Astrocyte (in vitro differentiated cells and primary cell): ENCODE results near the gene KRT39. TPM values are rescaled to one million over a fixed set of nuclear protein-coding genes. Genes with fewer than 3 reads are reported as not detected.

ENCODE experiments used
- DNase-seq: peaks from one replicate; pipeline ENCODE4 v3.0.0-alpha.2; 2010; ENCODE audit warnings: low read depth
- FAIRE-seq: peaks from 2 replicates; lab custom pipeline; 2011; peaks lifted over from hg19 to GRCh38; lab: Jason Lieb, UNC
- H2AFZ ChIP-seq: 2 replicates; pipeline ENCODE4 v1.6.0; 2012; ENCODE audit warnings: low read depth, low read length, inconsistent platforms
- H3K27ac ChIP-seq: 2 replicates; pipeline ENCODE4 v1.5.1; 2011; ENCODE audit warnings: low read depth, low read length, inconsistent platforms
- H3K27me3 ChIP-seq: 2 replicates; pipeline ENCODE4 v1.6.0; 2011; ENCODE audit warnings: low read length, inconsistent platforms; ENCODE audit not compliant: insufficient read depth
- H3K36me3 ChIP-seq: 2 replicates; pipeline ENCODE4 v1.5.1; 2011; ENCODE audit warnings: low read length, inconsistent platforms; ENCODE audit not compliant: insufficient read depth
- H3K4me1 ChIP-seq: 2 replicates; pipeline ENCODE4 v1.5.1; 2011; ENCODE audit warnings: low read length, inconsistent platforms; ENCODE audit not compliant: insufficient read depth
- H3K4me2 ChIP-seq: 2 replicates; pipeline ENCODE4 v1.6.0; 2012; ENCODE audit warnings: low read length, inconsistent platforms
- H3K4me3 ChIP-seq: 2 replicates; pipeline ENCODE4 v1.5.1; 2011; ENCODE audit warnings: low read depth, mild to moderate bottlenecking, low read length, inconsistent platforms; ENCODE audit not compliant: insufficient read depth
- H3K79me2 ChIP-seq: 2 replicates; pipeline ENCODE4 v1.6.0; 2012; ENCODE audit warnings: mild to moderate bottlenecking, low read length, inconsistent platforms; ENCODE audit not compliant: insufficient read depth
- H3K9ac ChIP-seq: 2 replicates; pipeline ENCODE4 v1.6.0; 2012; ENCODE audit warnings: mild to moderate bottlenecking, low read length, inconsistent platforms
- H3K9me3 ChIP-seq: 2 replicates; pipeline ENCODE4 v1.5.1; 2012; ENCODE audit warnings: low read depth, mild to moderate bottlenecking, low read length, inconsistent platforms; ENCODE audit not compliant: insufficient read depth
- H4K20me1 ChIP-seq: 2 replicates; pipeline ENCODE4 v1.6.0; 2012; ENCODE audit warnings: low read length, inconsistent platforms; ENCODE audit not compliant: insufficient read depth
- H3K27ac Mint-ChIP-seq: one replicate; pipeline ENCODE4 v1.8.0; 2021; ENCODE audit warnings: mild to moderate bottlenecking, mixed read lengths; ENCODE audit not compliant: unreplicated experiment
- H3K27me3 Mint-ChIP-seq: one replicate; pipeline ENCODE4 v1.8.0; 2021; ENCODE audit warnings: low read depth, mixed read lengths; ENCODE audit not compliant: unreplicated experiment
- H3K36me3 Mint-ChIP-seq: one replicate; pipeline ENCODE4 v1.8.0; 2021; ENCODE audit warnings: low read depth, mixed read lengths; ENCODE audit not compliant: unreplicated experiment
- H3K4me1 Mint-ChIP-seq: one replicate; pipeline ENCODE4 v1.8.0; 2021; ENCODE audit warnings: low read depth, mixed read lengths; ENCODE audit not compliant: unreplicated experiment
- H3K4me3 Mint-ChIP-seq: one replicate; pipeline ENCODE4 v1.8.0; 2021; ENCODE audit warnings: mild to moderate bottlenecking, moderate library complexity, mixed read lengths; ENCODE audit not compliant: unreplicated experiment
- H3K9me3 Mint-ChIP-seq: one replicate; pipeline ENCODE4 v1.8.0; 2021; ENCODE audit warnings: mild to moderate bottlenecking, mixed read lengths; ENCODE audit not compliant: unreplicated experiment
- EZH2 ChIP-seq: IDR thresholded peaks from 2 replicates; pipeline ENCODE4 v1.6.1; 2012; ENCODE audit warnings: mild to moderate bottlenecking, low read length, inconsistent platforms; ENCODE audit not compliant: insufficient read depth
- total RNA-seq: library from RNA; stranded (reverse); gene quantifications from 2 replicates; pipeline ENCODE4 v1.2.1, GENCODE V29; 2021
- TF ChIP-seq, protein P1 (sequence below): IDR thresholded peaks from 2 replicates; pipeline ENCODE4 v1.5.1; 2011; ENCODE audit warnings: low read depth, mild to moderate bottlenecking, inconsistent platforms, low read length, moderate library complexity; ENCODE audit not compliant: insufficient read depth

Gene KRT39
- total RNA-seq, 1 donor from 2014 or later: not detected

DNA sequence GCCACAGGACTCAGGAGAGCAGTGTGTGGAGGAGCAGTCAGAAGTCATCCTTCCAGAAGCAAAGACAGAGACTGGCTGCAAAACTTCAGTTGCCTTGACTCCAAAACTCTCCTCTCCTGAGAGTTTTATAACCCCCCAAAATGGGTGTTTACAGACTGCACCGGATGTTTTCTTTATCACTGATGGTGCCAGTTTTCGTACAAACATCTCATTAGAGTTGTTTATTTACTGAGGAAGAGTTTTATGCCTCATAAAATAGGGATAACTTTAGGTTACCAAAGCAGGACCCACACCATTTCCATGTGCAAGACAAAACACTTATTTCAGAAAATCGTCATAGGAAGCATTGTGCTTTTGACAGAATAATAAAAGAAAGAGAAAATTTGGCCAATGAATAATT, 17.5 kb upstream of the KRT39 start, which contains the start of gene KRT40:
KRT40 (minus strand) TSS at position 101 of the 400 bp plus-strand sequence; CDS start at position 48, 53 bp downstream.
- Mint-ChIP-seq H3K27me3 (peaks cover 1% of the 10 kb centered on the region), H3K27ac (no peak within 1 kb of the TSS), H3K9me3 (no peaks in the 10 kb centered on the region), H3K4me1 (no peaks in the 10 kb centered on the region), H3K36me3 (no peaks in the 10 kb centered on the region), H3K4me3 (no peak within 1 kb of the TSS)
- Histone ChIP-seq H3K9ac (no peak within 1 kb of the TSS), H3K9me3 (no peaks in the 10 kb centered on the region), H3K27ac (no peak within 1 kb of the TSS), H3K79me2 (no peaks in the 10 kb centered on the region), H3K4me3 (no peak within 1 kb of the TSS), H3K27me3 (no peaks in the 10 kb centered on the region), H3K4me1 (no peaks in the 10 kb centered on the region), H3K4me2 (no peak within 1 kb of the TSS), H3K36me3 (no peaks in the 10 kb centered on the region), H2AFZ (no peak within 1 kb of the TSS), H4K20me1 (no peaks in the 10 kb centered on the region)
- FAIRE-seq: no peak
- no peak for DNase-seq
- TF ChIP-seq, protein P1, sequence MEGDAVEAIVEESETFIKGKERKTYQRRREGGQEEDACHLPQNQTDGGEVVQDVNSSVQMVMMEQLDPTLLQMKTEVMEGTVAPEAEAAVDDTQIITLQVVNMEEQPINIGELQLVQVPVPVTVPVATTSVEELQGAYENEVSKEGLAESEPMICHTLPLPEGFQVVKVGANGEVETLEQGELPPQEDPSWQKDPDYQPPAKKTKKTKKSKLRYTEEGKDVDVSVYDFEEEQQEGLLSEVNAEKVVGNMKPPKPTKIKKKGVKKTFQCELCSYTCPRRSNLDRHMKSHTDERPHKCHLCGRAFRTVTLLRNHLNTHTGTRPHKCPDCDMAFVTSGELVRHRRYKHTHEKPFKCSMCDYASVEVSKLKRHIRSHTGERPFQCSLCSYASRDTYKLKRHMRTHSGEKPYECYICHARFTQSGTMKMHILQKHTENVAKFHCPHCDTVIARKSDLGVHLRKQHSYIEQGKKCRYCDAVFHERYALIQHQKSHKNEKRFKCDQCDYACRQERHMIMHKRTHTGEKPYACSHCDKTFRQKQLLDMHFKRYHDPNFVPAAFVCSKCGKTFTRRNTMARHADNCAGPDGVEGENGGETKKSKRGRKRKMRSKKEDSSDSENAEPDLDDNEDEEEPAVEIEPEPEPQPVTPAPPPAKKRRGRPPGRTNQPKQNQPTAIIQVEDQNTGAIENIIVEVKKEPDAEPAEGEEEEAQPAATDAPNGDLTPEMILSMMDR: no peak
- TF ChIP-seq EZH2: no peak

DNA sequence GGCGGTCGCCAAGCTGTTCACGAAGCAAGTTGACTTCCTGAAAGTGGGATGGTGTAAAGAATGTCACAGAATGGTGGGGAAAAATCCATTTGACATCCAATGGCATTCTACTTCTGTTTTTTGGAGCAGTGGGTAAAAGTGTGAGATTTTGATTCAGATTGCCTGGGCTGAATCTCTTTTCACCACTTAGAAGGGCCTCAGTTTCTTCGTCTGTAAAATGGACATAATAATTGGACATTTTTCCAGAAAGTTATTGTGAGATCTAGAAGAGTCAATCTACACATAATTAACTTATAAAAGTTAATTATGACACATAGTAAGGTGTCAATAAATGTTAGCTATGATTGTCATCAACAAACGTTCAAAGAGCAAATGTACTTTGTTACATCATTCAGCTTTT, 14.4 kb upstream of the KRT39 start:
- Histone ChIP-seq H3K79me2 (no peaks in the 10 kb centered on the region), H3K36me3 (no peaks in the 10 kb centered on the region), H3K4me1 (no peaks in the 10 kb centered on the region), H3K9ac (no peak overlapping the region), H4K20me1 (no peaks in the 10 kb centered on the region), H3K27me3 (no peaks in the 10 kb centered on the region), H3K9me3 (no peaks in the 10 kb centered on the region), H3K27ac (no peak overlapping the region), H3K4me2 (peak overlapping the region; percentile 11), H3K4me3 (no peak overlapping the region), H2AFZ (peak overlapping the region; percentile 58)
- no peaks in the 10 kb centered on the region for H3K36me3 Mint-ChIP-seq
- H3K27me3 Mint-ChIP-seq: peaks cover 1% of the 10 kb centered on the region
- TF ChIP-seq, protein P1: no peak
- no peak for TF ChIP-seq EZH2
- no peak overlapping the region for H3K27ac Mint-ChIP-seq
- no peaks in the 10 kb centered on the region for H3K9me3 Mint-ChIP-seq
- no peak overlapping the region for H3K4me3 Mint-ChIP-seq
- no peaks in the 10 kb centered on the region for H3K4me1 Mint-ChIP-seq
- FAIRE-seq (no peak), DNase-seq (no peak)

DNA sequence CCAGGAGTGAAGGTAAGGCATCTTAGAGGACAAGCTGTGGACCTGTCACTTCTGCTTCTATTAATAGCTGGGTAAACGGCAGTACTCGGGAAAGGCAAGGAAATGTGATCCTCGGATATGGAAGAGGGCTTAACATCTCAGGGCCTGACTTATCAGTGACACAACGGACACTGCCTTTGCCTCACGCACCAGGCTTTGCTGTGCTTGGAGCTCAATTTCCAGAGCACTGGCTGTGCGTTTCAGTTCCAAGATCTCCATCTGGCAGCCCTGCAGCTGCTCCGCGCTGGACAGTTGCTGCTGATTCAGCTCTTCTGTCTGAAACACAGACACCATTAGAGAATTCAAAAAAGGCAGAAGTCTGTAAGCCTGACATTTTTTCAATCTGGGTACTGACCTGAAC, 13.8 kb upstream of the KRT39 start:
- no peak for TF ChIP-seq EZH2
- TF ChIP-seq, protein P1: no peak
- Histone ChIP-seq H3K4me3 (no peak overlapping the region), H3K9me3 (no peaks in the 10 kb centered on the region), H4K20me1 (no peaks in the 10 kb centered on the region), H3K4me1 (no peaks in the 10 kb centered on the region), H3K79me2 (no peaks in the 10 kb centered on the region), H3K36me3 (no peaks in the 10 kb centered on the region), H2AFZ (peak overlapping the region; percentile 58), H3K27ac (no peak overlapping the region), H3K27me3 (no peaks in the 10 kb centered on the region), H3K4me2 (peak overlapping the region; percentile 11), H3K9ac (no peak overlapping the region)
- no peak overlapping the region for H3K27ac Mint-ChIP-seq
- H3K36me3 Mint-ChIP-seq: no peaks in the 10 kb centered on the region
- no peaks in the 10 kb centered on the region for H3K4me1 Mint-ChIP-seq
- FAIRE-seq (peak; percentile 47), DNase-seq (peak; percentile 40)
- H3K27me3 Mint-ChIP-seq: peaks cover 1% of the 10 kb centered on the region
- H3K4me3 Mint-ChIP-seq: no peak overlapping the region
- H3K9me3 Mint-ChIP-seq: no peaks in the 10 kb centered on the region
